Measurements from ENCODE around the gene MYLK3.
"Not testable (repeated sequence)": the region's sequence is repeated elsewhere in the genome, so short reads cannot be mapped to it uniquely, and the experiment has no call there.

The MYLK3 gene

GRCh38 chr16:46747777-46748651, at the start of gene MYLK3:
Gene MYLK3 (minus strand): TSS chr16:46748344. CDS start chr16:46748193, 151 bp downstream.
- H3K4me3 ChIP-seq (ENCODE audit: low read depth, low read length), result no peak within 1 kb of the TSS
- DNase-seq (ENCODE audit: low read depth), result no peak

- no peak for DNase-seq (ENCODE audit: low read depth)
- no peak overlapping the region for H3K4me3 ChIP-seq (ENCODE audit: low read depth, low read length)
Measured at GRCh38 chr16:46797501-46797900, 49.4 kb upstream of the MYLK3 start.

GRCh38 chr16:46796764-46797269, 48.7 kb upstream of the MYLK3 start:
- H3K4me3 ChIP-seq (ENCODE audit: low read depth, low read length), result no peak overlapping the region
- DNase-seq (ENCODE audit: low read depth), result no peak

GRCh38 chr16:46793841-46794240, 45.7 kb upstream of the MYLK3 start:
- no peak for DNase-seq (ENCODE audit: low read depth)
- no peak overlapping the region for H3K4me3 ChIP-seq (ENCODE audit: low read depth, low read length)

- H3K4me3 ChIP-seq (ENCODE audit: low read depth, low read length), result peak overlapping the region; percentile 63
- no peak for DNase-seq (ENCODE audit: low read depth)
Measured at GRCh38 chr16:46790599-46791270, 42.6 kb upstream of the MYLK3 start.

- peak overlapping the region; percentile 63 for H3K4me3 ChIP-seq (ENCODE audit: low read depth, low read length)
- peak; percentile 31 for DNase-seq (ENCODE audit: low read depth)
Measured at GRCh38 chr16:46789499-46790414, 41.6 kb upstream of the MYLK3 start.

- H3K4me3 ChIP-seq (ENCODE audit: low read depth, low read length), result no peak overlapping the region
- DNase-seq (ENCODE audit: low read depth), result no peak
Measured at GRCh38 chr16:46788891-46789474, 40.8 kb upstream of the MYLK3 start.

- no peak for DNase-seq (ENCODE audit: low read depth)
- H3K4me3 ChIP-seq (ENCODE audit: low read depth, low read length), result no peak overlapping the region
Measured at GRCh38 chr16:46787909-46788308, 39.8 kb upstream of the MYLK3 start.

- H3K4me3 ChIP-seq (ENCODE audit: low read depth, low read length), result no peak overlapping the region
- DNase-seq (ENCODE audit: low read depth), result no peak
Measured at GRCh38 chr16:46785076-46785845, 37.1 kb upstream of the MYLK3 start.

- not testable (repeated sequence) for DNase-seq (ENCODE audit: low read depth); H3K4me3 ChIP-seq (ENCODE audit: low read depth, low read length)
Measured at GRCh38 chr16:46784569-46784968, 36.4 kb upstream of the MYLK3 start.

GRCh38 chr16:46783800-46784199, 35.7 kb upstream of the MYLK3 start:
- DNase-seq (ENCODE audit: low read depth), result no peak

GRCh38 chr16:46782320-46782719, 34.2 kb upstream of the MYLK3 start:
- no peak for DNase-seq (ENCODE audit: low read depth)

More at GRCh38 chr16:46783800-46784199, 35.7 kb upstream of the MYLK3 start:
- no peak overlapping the region for H3K4me3 ChIP-seq (ENCODE audit: low read depth, low read length)

GRCh38 chr16:46777804-46778203, 29.7 kb upstream of the MYLK3 start:
- no peak for DNase-seq (ENCODE audit: low read depth)
- H3K4me3 ChIP-seq (ENCODE audit: low read depth, low read length), result no peak overlapping the region

More at GRCh38 chr16:46782320-46782719, 34.2 kb upstream of the MYLK3 start:
- no peak overlapping the region for H3K4me3 ChIP-seq (ENCODE audit: low read depth, low read length)

GRCh38 chr16:46775214-46775613, 27.1 kb upstream of the MYLK3 start:
- DNase-seq (ENCODE audit: low read depth), result no peak
- H3K4me3 ChIP-seq (ENCODE audit: low read depth, low read length), result no peak overlapping the region

- DNase-seq (ENCODE audit: low read depth), result no peak
- H3K4me3 ChIP-seq (ENCODE audit: low read depth, low read length), result no peak overlapping the region
Measured at GRCh38 chr16:46774743-46775177, 26.6 kb upstream of the MYLK3 start.

- DNase-seq (ENCODE audit: low read depth), result no peak
- no peak overlapping the region for H3K4me3 ChIP-seq (ENCODE audit: low read depth, low read length)
Measured at GRCh38 chr16:46772463-46772862, 24.3 kb upstream of the MYLK3 start.

- H3K4me3 ChIP-seq (ENCODE audit: low read depth, low read length), result no peak overlapping the region
- DNase-seq (ENCODE audit: low read depth), result no peak
Measured at GRCh38 chr16:46768809-46769208, 20.7 kb upstream of the MYLK3 start.

- no peak overlapping the region for H3K4me3 ChIP-seq (ENCODE audit: low read depth, low read length)
- DNase-seq (ENCODE audit: low read depth), result no peak
Measured at GRCh38 chr16:46765050-46765449, 16.9 kb upstream of the MYLK3 start.
